Endometrium (tissue), 2 donors: ENCODE data around the gene ZSCAN18.
A peak's percentile ranks its signal among the peaks of the same experiment; 100 is the strongest.
"Not testable (repeated sequence)": the region's sequence is repeated elsewhere in the genome, so short reads cannot be mapped to it uniquely, and the experiment has no call there.

Source experiments
- FAIRE-seq: peaks from 2 replicates; lab custom pipeline; 2012; peaks lifted over from hg19 to GRCh38; lab: Jason Lieb, UNC
- donor health status: control.
- donor health status: control.

ZSCAN18 gene, protein sequence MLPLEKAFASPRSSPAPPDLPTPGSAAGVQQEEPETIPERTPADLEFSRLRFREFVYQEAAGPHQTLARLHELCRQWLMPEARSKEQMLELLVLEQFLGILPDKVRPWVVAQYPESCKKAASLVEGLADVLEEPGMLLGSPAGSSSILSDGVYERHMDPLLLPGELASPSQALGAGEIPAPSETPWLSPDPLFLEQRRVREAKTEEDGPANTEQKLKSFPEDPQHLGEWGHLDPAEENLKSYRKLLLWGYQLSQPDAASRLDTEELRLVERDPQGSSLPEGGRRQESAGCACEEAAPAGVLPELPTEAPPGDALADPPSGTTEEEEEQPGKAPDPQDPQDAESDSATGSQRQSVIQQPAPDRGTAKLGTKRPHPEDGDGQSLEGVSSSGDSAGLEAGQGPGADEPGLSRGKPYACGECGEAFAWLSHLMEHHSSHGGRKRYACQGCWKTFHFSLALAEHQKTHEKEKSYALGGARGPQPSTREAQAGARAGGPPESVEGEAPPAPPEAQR

DNA sequence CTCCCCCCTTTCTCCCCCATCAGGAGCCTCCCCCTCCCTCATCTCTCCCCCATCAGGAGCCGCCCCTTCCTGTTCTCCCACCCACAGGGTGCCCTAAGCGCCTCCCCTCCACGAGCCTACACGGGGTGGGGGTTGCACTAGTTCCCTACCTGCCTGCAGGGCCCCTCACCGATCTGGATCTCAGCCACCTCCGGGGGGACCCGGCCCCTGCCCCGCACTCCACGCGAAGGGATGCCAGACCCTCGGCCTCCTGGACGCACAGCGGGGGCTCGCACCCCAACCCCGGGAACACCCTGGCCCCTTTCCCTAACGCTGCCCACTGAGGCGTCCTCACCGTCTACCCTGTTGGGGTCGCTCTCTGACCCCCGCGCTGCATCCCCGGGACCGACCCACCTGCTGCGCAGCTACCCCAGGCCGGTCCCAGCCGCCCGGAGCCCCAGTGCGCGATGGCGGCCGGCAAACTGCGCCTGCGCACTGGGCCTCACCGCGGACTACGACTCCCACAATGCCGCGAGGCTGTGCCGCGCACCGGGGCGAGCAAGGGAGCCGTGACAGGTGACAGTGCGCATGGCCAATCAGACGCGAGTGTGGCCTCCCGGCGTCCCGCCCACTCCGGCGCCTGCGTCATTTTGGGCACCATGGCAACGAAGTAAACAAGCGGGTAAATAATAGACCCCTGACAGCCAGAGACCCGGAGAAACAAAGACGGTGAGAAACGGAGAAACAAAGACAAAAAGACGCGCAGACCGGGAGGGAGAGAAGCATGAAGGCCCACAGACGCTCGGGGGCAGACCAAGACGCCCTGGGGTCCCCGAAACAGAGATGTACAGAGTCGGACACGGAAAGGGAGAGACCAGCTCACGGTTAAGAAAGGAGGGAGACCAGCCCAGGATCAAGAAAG, at the start of gene ZSCAN18:
Gene ZSCAN18 (minus strand): TSS at position 451 of the 901 bp plus-strand sequence. CDS start 7,964 bp downstream, outside the sequence.
- FAIRE-seq = peak; percentile 79

GRCh38 chr19:58147475-58147874, 49.4 kb upstream of the ZSCAN18 start:
- not testable (repeated sequence) for FAIRE-seq

DNA sequence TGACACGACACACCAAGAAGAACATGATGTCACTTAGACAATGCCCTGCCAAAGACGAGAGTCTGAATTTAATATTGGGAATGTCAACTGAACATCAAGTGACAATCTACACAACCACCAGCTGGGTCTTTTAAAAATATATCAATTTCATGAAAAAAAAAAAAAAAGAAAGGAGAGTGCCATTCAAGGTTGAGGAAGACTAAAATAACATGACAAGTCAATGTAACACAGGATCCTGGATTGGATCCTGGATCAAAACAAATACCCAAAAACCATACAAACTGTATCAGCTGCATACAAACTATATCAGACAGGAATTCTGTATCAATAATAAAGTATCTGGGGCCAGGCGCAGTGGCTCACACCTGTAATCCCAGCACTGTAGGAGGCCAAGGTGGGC, 47.8 kb upstream of the ZSCAN18 start:
- no peak for FAIRE-seq

- FAIRE-seq = no peak
Observed at GRCh38 chr19:58134244-58134643, 36.2 kb upstream of the ZSCAN18 start.

GRCh38 chr19:58129284-58129683, 31.3 kb upstream of the ZSCAN18 start:
- no peak for FAIRE-seq

GRCh38 chr19:58128041-58128685, 30.1 kb upstream of the ZSCAN18 start:
- no peak for FAIRE-seq

GRCh38 chr19:58123354-58123753, 25.3 kb upstream of the ZSCAN18 start:
- no peak for FAIRE-seq

DNA sequence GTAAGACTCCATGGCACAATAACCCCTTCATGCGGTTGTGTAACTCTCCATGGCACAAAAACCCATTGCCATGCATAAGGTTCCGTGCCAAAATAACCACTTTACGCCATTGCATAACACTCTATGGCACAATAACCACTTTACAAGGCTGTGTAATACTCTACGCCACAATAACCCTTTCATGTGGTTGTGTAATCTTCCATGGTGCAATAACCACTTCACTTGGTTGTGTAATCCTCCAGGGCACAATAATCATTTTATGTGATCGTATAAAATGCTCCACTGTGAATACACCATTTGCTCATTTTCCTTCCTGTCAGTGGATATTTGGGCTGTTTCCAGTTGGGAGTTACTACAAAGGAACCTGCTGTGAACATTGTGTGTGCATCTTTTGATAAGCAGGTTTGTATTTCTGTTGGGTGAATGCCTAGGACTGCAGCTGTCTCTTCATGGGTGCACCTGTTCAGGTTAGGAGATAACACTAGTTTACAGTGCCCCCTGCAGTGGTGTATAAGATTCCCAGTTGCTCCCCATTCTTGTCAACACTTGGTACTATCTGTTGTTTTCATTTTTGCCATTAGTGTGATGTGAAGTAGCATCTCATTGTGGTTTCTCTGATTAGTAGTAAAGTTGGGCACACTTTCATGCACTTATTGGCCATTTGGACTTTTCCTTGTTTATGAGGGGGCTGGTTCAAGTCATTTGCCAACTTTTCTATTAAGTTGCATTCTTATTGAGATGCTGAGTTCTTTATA, 21.1 kb upstream of the ZSCAN18 start:
- no peak for FAIRE-seq

DNA sequence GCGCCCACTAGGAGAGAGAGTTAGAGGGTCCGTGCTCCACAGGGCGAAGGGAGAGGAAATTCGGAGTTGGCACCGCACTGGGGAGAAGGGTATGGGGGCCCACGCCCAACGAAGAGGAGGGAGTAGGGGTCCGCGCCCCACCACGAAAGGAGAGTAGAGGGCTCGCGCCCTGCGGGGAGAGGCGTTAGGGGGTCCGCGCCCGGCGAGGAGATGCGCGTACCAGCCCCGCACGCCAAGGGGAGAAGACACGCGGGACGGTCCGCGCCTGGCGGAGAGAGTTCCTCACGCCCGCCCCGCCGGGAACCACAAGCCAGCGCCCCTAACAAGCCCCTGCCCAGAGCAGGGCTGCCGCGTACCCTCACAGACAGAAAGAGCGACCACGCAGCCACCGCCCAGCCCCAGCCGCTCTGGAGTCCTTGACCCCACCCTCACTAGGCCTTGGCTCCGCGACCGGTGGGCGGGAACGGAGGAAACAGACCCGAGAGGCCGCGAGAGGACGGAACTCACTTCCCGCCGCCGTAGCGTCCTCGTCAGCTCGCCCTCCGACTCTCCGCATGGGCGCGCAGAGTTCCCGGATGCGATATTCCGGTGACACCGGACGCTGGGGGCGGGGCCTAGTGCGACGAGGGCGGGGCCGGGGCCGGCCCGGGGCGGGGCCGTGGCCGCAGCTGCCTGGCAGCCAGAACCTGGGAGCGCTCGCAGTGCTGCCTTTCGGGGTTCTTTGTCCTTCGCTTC, 20.0 kb upstream of the ZSCAN18 start:
- no peak for FAIRE-seq

- no peak for FAIRE-seq
Observed at GRCh38 chr19:58108546-58108817, 10.5 kb upstream of the ZSCAN18 start.

DNA sequence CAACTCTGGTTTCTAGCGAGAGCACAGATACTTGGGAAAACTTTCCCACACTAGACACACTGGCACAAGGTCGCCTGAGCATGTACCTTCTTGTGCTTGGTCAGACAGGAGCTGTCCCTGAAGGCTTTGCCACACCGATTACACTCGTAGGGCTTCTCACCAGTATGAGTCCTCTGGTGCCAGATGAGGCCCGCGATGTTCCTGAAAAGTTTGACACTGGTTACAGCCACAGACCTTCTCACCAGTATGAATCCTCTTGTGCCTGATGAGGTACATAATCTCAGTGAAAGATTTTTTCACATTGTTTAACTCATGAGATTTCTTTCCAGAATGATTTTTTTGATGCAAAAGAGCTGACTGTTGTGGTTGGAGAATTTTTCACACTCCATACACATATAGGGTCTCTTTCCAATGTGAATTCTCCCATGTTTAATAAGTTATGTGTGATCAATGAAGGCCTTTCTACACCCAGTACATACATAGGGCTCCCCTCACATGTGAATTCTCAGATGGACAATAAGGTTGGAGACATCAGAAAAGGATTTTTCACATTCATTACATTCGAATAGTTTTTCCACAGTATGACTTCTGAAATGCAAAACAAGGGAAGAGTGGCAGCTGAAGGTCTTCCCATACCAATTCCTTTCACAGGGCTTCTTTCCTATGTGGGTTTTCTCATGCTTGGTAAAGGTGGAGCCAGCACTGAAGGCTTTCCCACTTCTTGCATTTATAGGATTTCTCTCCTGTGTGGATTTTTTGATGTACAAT, 9.9 kb upstream of the ZSCAN18 start:
- FAIRE-seq = no peak

DNA sequence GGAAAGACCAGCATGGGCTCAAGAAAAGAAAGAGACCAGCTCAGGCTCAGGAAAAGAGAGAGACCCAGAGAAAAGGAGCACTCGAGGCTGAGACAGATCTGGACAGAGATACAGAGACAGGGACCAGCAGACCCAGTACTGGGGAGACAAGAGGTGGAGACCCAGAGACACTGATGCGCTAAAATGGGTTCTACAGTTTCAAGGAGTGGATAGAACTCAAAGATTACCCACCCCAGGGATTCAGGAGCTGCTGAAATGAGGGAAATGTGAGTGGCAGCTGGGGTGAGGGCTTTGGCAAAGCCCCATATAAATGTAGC, 609 bp upstream of the ZSCAN18 start:
- FAIRE-seq = no peak

DNA sequence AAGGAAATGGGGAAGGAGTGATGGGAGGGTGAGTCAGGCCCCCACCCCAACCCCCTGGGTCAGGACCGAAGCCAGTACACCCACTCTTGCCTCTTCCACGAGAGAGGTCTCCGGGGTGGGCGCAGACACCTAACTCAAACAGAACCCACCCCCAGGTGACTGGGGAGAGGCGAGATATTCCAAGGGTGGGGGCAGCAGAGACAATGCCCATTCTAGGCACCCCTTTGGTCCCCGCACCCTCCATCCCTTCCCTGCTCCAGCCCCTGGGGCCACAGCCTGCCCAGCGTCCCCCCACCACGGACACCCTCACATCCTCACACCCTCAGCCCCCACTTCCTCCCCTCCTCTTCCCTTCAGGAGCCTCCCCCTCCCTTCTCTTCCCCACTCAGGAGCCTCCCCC, 682 bp downstream of the ZSCAN18 start:
- FAIRE-seq = no peak

GRCh38 chr19:58096884-58097283, 1.1 kb downstream of the ZSCAN18 start:
- no peak for FAIRE-seq

DNA sequence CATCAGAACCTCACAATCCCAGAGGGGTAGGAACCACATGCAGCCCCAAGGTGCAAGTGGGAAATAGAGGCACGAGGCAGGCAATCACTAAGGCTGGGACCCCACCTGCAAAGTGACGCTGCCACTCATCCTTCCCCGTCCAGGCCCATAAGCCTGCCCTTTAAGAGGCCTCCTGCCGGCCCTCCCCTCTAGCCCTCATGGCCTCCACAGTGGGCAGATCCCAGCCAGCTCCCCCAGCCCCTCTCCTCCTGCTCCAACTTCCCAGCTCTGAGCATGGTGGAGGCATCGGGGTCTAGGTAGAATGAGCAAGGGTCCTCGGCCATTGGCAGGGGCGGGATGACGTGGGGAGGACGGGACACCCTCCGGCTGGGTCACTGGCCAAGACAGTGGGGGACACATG, 2.7 kb downstream of the ZSCAN18 start:
- no peak for FAIRE-seq

- FAIRE-seq = no peak
Observed at GRCh38 chr19:58093071-58093470, 5.0 kb downstream of the ZSCAN18 start.

DNA sequence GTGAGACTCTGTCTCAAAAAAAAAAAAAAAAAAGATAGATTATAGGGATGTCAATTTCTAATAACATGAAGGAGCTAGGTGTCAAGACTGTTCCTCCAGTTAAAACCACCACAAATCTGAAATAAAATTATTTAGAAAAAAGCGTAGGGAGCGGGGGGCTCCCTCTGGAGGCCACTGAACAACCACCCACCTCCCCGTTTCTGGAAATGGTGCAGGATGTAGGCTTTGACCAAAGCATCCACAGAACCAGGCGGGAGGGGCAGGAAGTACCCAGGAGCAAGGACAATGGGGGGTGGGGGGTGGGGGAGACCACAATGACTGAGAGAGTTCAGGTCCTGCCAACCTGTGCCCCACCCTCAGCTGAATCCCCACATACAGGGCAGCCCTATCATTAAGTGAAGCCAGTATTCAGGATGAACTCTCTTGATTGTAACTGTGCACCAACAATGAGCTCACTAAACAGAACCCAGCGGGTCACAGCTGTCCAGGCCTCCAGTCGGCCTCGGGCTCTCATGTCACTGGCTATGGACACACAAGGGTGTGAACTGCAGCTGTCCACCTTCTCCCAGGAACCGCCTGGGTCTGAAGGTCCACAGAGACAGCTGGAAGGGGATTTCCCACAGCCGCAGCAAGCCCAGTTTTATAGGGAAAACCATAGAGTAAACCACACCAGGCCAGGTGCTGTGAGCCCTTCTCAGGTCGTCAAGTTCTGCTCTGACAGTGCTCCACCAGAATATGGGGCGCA, 6.6 kb downstream of the ZSCAN18 start:
- no peak for FAIRE-seq

DNA sequence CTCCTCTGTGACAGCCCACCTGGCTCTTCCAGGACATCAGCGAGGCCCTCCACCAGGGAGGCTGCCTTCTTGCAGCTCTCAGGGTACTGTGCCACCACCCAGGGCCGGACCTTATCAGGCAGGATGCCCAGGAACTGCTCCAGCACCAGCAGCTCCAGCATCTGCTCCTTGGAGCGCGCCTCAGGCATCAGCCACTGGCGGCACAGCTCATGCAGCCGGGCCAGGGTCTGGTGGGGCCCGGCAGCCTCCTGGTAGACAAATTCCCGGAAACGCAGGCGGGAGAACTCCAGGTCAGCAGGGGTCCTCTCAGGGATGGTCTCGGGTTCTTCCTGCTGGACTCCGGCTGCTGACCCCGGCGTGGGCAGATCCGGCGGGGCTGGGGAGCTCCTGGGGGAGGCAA, 8.2 kb downstream of the ZSCAN18 start:
- no peak for FAIRE-seq

- no peak for FAIRE-seq
Observed at GRCh38 chr19:58088521-58089052, 9.4 kb downstream of the ZSCAN18 start.
